Neuronal stem cell (in vitro differentiated cells): ENCODE data around the gene SUPT7L.

Experiments
- DNase-seq: peaks from one replicate; pipeline ENCODE4 v3.0.0-alpha.2; 2013; ENCODE audit warnings: low spot score
- H2AFZ ChIP-seq: one replicate; pipeline ENCODE4 v1.6.1; 2013; ENCODE audit warnings: mild to moderate bottlenecking, low read length, inconsistent platforms
- H2AK5ac ChIP-seq: 2 replicates; pipeline ENCODE4 v1.6.1; 2013; ENCODE audit warnings: low read depth, mild to moderate bottlenecking, inconsistent platforms, low read length, moderate library complexity, mixed read lengths
- H2BK120ac ChIP-seq: 2 replicates; pipeline ENCODE4 v1.6.1; 2013; ENCODE audit warnings: low read depth, mild to moderate bottlenecking, inconsistent platforms, low read length, moderate library complexity, mixed read lengths
- H2BK12ac ChIP-seq: one replicate; pipeline ENCODE4 v1.6.1; 2013; ENCODE audit warnings: low read length, inconsistent platforms
- H2BK15ac ChIP-seq: 2 replicates; pipeline ENCODE4 v1.6.1; 2013; ENCODE audit warnings: mild to moderate bottlenecking, low read length, inconsistent platforms, mixed read lengths
- H2BK5ac ChIP-seq: one replicate; pipeline ENCODE4 v1.6.1; 2013; ENCODE audit warnings: inconsistent platforms, mild to moderate bottlenecking, low read length, moderate library complexity
- H3K14ac ChIP-seq: one replicate; pipeline ENCODE4 v1.6.1; 2013; ENCODE audit warnings: low read length, inconsistent platforms
- H3K18ac ChIP-seq: 2 replicates; pipeline ENCODE4 v1.6.1; 2013; ENCODE audit warnings: low read length, inconsistent platforms
- H3K23ac ChIP-seq: 2 replicates; pipeline ENCODE4 v1.6.1; 2013; ENCODE audit warnings: low read depth, mild to moderate bottlenecking, mixed read lengths, low read length, inconsistent platforms; ENCODE audit not compliant: poor library complexity
- H3K27ac ChIP-seq: replicated peaks from 3 replicates; pipeline ENCODE4 v1.5.1; 2013; ENCODE audit warnings: low read length, inconsistent platforms
- H3K27me3 ChIP-seq, 3 experiments: 2 replicates each; pipeline ENCODE4 v1.6.1; 2013; ENCODE audit warnings: low read length in 3 of 3, mild to moderate bottlenecking in 2 of 3, inconsistent platforms in 1 of 3, low read depth in 1 of 3, mixed read lengths in 1 of 3, moderate library complexity in 1 of 3; ENCODE audit not compliant: control insufficient read depth in 3 of 3, insufficient read depth in 3 of 3
- H3K36me3 ChIP-seq, 2 donors: replicated peaks in 1 of 2; 2 replicates each; pipeline ENCODE4 v1.6.1; 2013; ENCODE audit warnings: low read length in 2 of 2; ENCODE audit not compliant: control insufficient read depth in 2 of 2, insufficient read depth in 2 of 2
- H3K4ac ChIP-seq: 2 replicates; pipeline ENCODE4 v1.6.1; 2013; ENCODE audit warnings: inconsistent platforms, mild to moderate bottlenecking, low read length, moderate library complexity
- H3K4me1 ChIP-seq, 2 donors: 1 replicate in 1 of 2; 2 replicates in 1 of 2; pipeline ENCODE4 v1.6.1; 2013; ENCODE audit warnings: low read length in 2 of 2, low read depth in 1 of 2; ENCODE audit not compliant: control insufficient read depth in 2 of 2, insufficient read depth in 1 of 2
- H3K4me2 ChIP-seq: one replicate; pipeline ENCODE4 v1.6.1; 2013; ENCODE audit warnings: mild to moderate bottlenecking, low read length, inconsistent platforms; ENCODE audit not compliant: insufficient read depth, poor library complexity, severe bottlenecking
- H3K4me3 ChIP-seq, 2 donors: 2 replicates each; pipeline ENCODE4 v1.5.1; 2013; ENCODE audit warnings: low read length in 2 of 2, mild to moderate bottlenecking in 2 of 2, inconsistent platforms in 1 of 2, moderate library complexity in 1 of 2
- H3K79me1 ChIP-seq: one replicate; pipeline ENCODE4 v1.6.1; 2013; ENCODE audit warnings: low read depth, mild to moderate bottlenecking, inconsistent platforms, low read length, moderate library complexity
- H3K9ac ChIP-seq: one replicate; pipeline ENCODE4 v1.6.1; 2013; ENCODE audit warnings: mild to moderate bottlenecking, low read depth, low read length, inconsistent platforms; ENCODE audit not compliant: poor library complexity
- H3K9me3 ChIP-seq, 2 donors: replicated peaks in 1 of 2; 2 replicates each; pipeline versions ENCODE3 to v1.6.1; 2013; ENCODE audit warnings: low read length in 2 of 2, mild to moderate bottlenecking in 2 of 2, inconsistent platforms in 1 of 2, low read depth in 1 of 2, mixed read lengths in 1 of 2, moderate library complexity in 1 of 2; ENCODE audit not compliant: control insufficient read depth in 2 of 2, insufficient read depth in 1 of 2
- H4K8ac ChIP-seq: one replicate; pipeline ENCODE4 v1.6.1; 2013; ENCODE audit warnings: low read depth, mild to moderate bottlenecking, inconsistent platforms, low read length, moderate library complexity
- H4K91ac ChIP-seq: one replicate; pipeline ENCODE4 v1.6.1; 2013; ENCODE audit warnings: low read length, low read depth, mild to moderate bottlenecking, inconsistent platforms; ENCODE audit not compliant: poor library complexity
- WGBS, 2 donors: extraction: QIAGEN DNeasy Blood & Tissue Kit; methylation state at CpG; one replicate each; pipeline ENCODE4 v1.1.7; 2013; ENCODE audit warnings: missing lambda C conversion rate in 2 of 2, mixed read lengths in 1 of 2; ENCODE audit not compliant: insufficient read length in 2 of 2, insufficient replicate concordance in 1 of 2; ENCODE audit errors: extremely low coverage in 2 of 2; 5-methylcytosine and 5-hydroxymethylcytosine counted together

Gene SUPT7L

DNA sequence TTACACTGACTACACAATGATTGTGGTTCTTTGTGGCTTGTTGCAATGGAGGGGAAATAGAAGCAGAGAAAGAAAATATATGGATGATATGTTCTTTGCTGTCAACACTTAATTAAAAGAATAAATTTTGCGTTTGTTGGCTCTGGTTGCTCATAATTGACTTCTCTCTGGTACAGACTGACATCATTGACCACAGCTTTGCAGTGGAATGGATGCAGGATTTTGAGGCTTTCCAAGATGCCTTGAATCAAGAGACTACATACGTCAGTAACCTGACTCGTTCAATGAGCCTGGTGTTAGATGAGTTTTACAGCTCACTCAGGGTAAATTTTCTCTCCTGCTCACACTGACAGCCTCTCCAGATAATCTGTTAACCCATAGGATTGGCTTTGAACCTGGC is 24.7 kb downstream of the SUPT7L start:
- H2BK5ac ChIP-seq = no peak overlapping the region
- no CpG with 5 or more reads among the region's 3 CpGs for WGBS, 2 donors
- no peak overlapping the region for H3K9ac ChIP-seq
- H2BK15ac ChIP-seq = no peak overlapping the region
- no peak overlapping the region for H3K18ac ChIP-seq
- DNase-seq = no peak
- H3K4ac ChIP-seq = no peak overlapping the region
- no peak overlapping the region for H3K14ac ChIP-seq
- H3K9me3 ChIP-seq = no peaks in the 10 kb centered on the region
- H2AK5ac ChIP-seq = no peak overlapping the region
- no peak overlapping the region for H4K91ac ChIP-seq
- peaks cover 21 to 99% of the 10 kb centered on the region in 2 donors for H3K36me3 ChIP-seq
- no peaks in the 10 kb centered on the region for H3K79me1 ChIP-seq
- no peaks in the 10 kb centered on the region for H3K27me3 ChIP-seq
- no peak overlapping the region for H3K4me2 ChIP-seq
- no peak overlapping the region for H3K23ac ChIP-seq
- H2BK12ac ChIP-seq = no peak overlapping the region
- H3K4me1 ChIP-seq = no peaks in the 10 kb centered on the region
- no peak overlapping the region for H3K4me3 ChIP-seq
- no peak overlapping the region for H4K8ac ChIP-seq
- no peak overlapping the region for H3K27ac ChIP-seq
- no peak overlapping the region for H2AFZ ChIP-seq
- no peak overlapping the region for H2BK120ac ChIP-seq

DNA sequence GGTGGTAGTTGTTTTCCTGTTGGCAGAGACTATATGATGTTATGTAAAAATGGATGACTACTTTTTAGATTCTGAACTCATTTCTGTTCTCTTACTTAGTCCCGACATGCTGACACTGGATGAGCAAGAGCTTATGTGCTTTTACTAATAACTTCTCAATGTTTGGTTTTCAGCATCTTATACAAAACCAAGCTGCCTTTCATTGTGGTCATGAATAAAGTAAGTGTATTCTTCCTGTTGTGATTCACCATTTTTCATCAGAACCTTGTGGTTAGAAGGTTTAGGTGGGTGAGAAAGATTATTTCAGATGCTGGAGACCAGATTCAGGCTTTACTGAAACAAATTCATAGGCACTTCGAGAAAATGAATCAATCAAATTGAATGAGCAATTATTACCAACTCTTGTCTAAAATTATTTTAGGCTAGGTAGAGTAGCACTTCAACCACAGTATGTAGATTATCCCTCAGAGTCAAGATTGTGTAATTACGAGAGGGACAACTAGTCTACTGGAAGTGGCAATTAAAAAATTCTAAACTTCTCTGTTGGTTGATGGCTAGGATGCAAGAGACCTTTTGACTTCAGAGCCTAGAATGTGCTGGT is 25.3 kb downstream of the SUPT7L start:
- Histone ChIP-seq H3K79me1 (no peaks in the 10 kb centered on the region), H4K91ac (no peak overlapping the region), H3K9ac (no peak overlapping the region), H2BK120ac (no peak overlapping the region), H3K14ac (no peak overlapping the region), H4K8ac (no peak overlapping the region), H2AK5ac (no peak overlapping the region), H3K9me3 (no peaks in the 10 kb centered on the region), H2BK5ac (no peak overlapping the region), H3K4me1 (no peaks in the 10 kb centered on the region), H3K4me3 (no peak overlapping the region), H3K36me3 (peaks cover 21 to 99% of the 10 kb centered on the region in 2 donors), H2BK12ac (no peak overlapping the region), H3K23ac (no peak overlapping the region), H3K4ac (no peak overlapping the region), H2BK15ac (no peak overlapping the region), H3K27ac (no peak overlapping the region), H2AFZ (no peak overlapping the region), H3K27me3 (no peaks in the 10 kb centered on the region), H3K4me2 (no peak overlapping the region), H3K18ac (no peak overlapping the region)
- no CpG with 5 or more reads among the region's 3 CpGs for WGBS, 2 donors
- no peak for DNase-seq

DNA sequence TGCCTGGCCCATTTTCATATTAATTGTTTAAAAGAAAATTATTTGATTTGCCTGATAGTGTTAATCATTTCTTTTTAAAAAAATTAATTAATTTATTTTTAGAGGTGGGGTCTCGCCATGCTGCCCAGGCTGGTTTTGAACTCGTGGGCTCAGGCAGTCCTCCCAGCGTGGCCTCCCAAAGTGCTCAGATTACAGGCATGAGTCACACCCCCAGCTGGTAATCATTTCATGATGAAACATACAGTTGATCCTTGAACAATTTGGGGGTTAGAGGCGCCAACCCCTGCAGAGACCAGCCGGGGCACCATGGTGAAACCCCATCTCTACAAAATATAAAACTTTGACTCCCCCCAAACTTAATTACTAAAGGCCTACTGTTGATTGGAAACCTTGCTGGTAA is 26.6 kb downstream of the SUPT7L start:
- WGBS, 2 donors = no CpG with 5 or more reads among the region's 5 CpGs
- no peak overlapping the region for H2BK120ac ChIP-seq
- H2BK15ac ChIP-seq = no peak overlapping the region
- no peaks in the 10 kb centered on the region for H3K79me1 ChIP-seq
- no peak overlapping the region for H2AFZ ChIP-seq
- H3K4ac ChIP-seq = no peak overlapping the region
- H2BK12ac ChIP-seq = no peak overlapping the region
- no peak for DNase-seq
- H2AK5ac ChIP-seq = no peak overlapping the region
- no peak overlapping the region for H4K8ac ChIP-seq
- H3K23ac ChIP-seq = no peak overlapping the region
- H2BK5ac ChIP-seq = no peak overlapping the region
- H3K36me3 ChIP-seq = peaks cover 24 to 100% of the 10 kb centered on the region in 2 donors
- H4K91ac ChIP-seq = no peak overlapping the region
- H3K27me3 ChIP-seq = no peaks in the 10 kb centered on the region
- no peak overlapping the region for H3K9ac ChIP-seq
- H3K4me3 ChIP-seq = no peak overlapping the region
- H3K4me2 ChIP-seq = no peak overlapping the region
- no peak overlapping the region for H3K18ac ChIP-seq
- H3K4me1 ChIP-seq = no peaks in the 10 kb centered on the region
- H3K14ac ChIP-seq = no peak overlapping the region
- H3K9me3 ChIP-seq = no peaks in the 10 kb centered on the region
- no peak overlapping the region for H3K27ac ChIP-seq

DNA sequence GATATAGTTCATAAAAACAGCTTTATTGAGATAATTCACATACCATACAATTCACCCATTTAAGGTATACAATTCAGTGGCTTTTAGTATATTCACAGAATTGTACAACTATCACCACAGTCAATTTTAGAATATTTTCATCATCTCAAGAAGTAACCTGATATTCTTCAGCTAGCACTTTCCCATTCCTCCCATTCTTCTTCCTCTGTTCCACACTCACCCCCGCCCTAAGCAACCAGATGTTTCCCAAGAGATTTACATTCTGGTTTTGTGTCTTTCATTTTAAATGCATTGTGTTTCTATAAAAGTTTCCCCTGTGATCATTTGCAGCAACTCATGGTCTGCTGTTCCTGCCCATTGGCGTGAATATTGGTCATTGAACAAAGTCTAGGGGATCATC is 29.1 kb downstream of the SUPT7L start:
- Histone ChIP-seq H3K27ac (no peak overlapping the region), H3K9me3 (no peaks in the 10 kb centered on the region), H3K18ac (no peak overlapping the region), H3K23ac (no peak overlapping the region), H3K4me1 (peaks cover 0 to 2% of the 10 kb centered on the region in 2 donors), H3K79me1 (no peaks in the 10 kb centered on the region), H2AK5ac (no peak overlapping the region), H3K4me2 (no peak overlapping the region), H3K9ac (no peak overlapping the region), H2AFZ (no peak overlapping the region), H2BK15ac (no peak overlapping the region), H3K27me3 (no peaks in the 10 kb centered on the region), H2BK12ac (no peak overlapping the region), H4K8ac (no peak overlapping the region), H3K4me3 (no peak overlapping the region), H3K4ac (no peak overlapping the region), H2BK120ac (no peak overlapping the region), H3K36me3 (peaks cover 20 to 90% of the 10 kb centered on the region in 2 donors), H2BK5ac (no peak overlapping the region), H4K91ac (no peak overlapping the region), H3K14ac (no peak overlapping the region)
- WGBS, 2 donors = no CpG with 5 or more reads among the region's 2 CpGs
- no peak for DNase-seq
